HAP-1 (cell line): ENCODE measurements around the gene LILRB2.
"Not testable (repeated sequence)": the region's sequence is repeated elsewhere in the genome, so short reads cannot be mapped to it uniquely, and the experiment has no call there.

ENCODE experiments used
- DNase-seq, 2 experiments: peaks; one replicate each; pipeline ENCODE4 v3.0.0-alpha.2; 2016 to 2020; ENCODE audit warnings: low spot score in 2 of 2
- H3K27me3 ChIP-seq: fragments of 250-450 bp; sonication (Bioruptor Pico); 2 replicates; pipeline ENCODE4 v1.5.1; 2020; ENCODE audit warnings: low read depth, mild to moderate bottlenecking, moderate library complexity
- H3K36me3 ChIP-seq: fragments of 250-450 bp; sonication (Bioruptor Pico); replicated peaks from 2 replicates; pipeline ENCODE4 v1.5.1; 2020; ENCODE audit warnings: mild to moderate bottlenecking
- H3K4me1 ChIP-seq: fragments of 250-450 bp; sonication (Bioruptor Pico); 2 replicates; pipeline ENCODE4 v1.5.1; 2020; ENCODE audit warnings: mild to moderate bottlenecking
- H3K4me3 ChIP-seq: fragments of 250-450 bp; sonication (Bioruptor Pico); 2 replicates; pipeline ENCODE4 v1.5.1; 2020; ENCODE audit warnings: mild to moderate bottlenecking, moderate library complexity
- H3K9me3 ChIP-seq: fragments of 250-450 bp; sonication (Bioruptor Pico); 2 replicates; pipeline ENCODE4 v1.5.1; 2020; ENCODE audit warnings: mild to moderate bottlenecking, moderate library complexity
- in situ Hi-C: fragments of 300-500 bp; cut with MboI; formaldehyde crosslinking; loops from 3 replicates; pipeline ENCODE4 v1.14.3; 2020; ENCODE audit warnings: low sequenced_read_pairs, inconsistent platforms, mixed read lengths

The LILRB2 gene

DNA sequence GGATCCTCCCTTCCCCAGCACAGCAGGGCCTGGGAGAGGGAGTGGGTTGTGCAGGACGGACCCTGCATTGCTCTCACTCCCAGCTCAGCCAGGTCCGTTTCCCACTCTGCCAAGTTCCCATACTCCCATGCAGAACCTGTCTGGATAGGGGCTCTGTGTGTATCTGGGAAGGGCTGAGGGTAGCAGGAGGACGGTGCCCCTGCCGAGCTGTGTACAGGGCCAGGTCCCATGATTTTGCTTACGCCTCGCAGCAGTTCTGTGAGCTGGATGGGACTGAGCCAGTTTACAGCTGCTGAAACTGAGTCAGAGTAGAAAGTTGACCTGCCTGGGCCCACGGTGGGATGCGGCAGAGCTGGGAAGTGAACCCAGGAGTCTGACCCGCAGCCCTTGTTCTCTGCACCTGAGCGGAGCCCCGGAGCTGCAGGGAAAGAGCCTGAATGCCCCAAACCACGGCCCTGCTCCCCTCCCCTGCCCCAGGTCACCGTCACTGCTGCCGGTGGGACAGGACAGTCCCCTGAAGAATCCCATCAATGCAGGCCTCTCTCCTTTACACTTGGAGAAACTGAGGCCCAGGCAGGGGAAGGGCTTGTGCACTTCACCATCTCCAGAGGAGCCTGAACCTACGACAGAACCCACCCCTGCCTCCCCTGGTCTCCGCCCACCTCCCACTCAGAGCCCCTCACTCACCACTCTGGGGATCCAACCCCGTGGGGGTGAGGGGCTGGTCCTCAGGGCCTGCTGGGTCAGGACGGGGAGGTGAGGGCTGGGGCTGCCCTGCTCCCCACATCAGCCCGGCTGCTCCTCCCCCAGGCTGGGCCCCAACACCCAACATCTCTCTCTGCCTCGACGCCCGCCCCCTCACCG lies 27.3 kb downstream of the LILRB2 start:
- Histone ChIP-seq H3K27me3 (peaks cover 48% of the 10 kb centered on the region), H3K4me3 (no peak overlapping the region), H3K36me3 (no peaks in the 10 kb centered on the region), H3K9me3 (no peaks in the 10 kb centered on the region), H3K4me1 (no peaks in the 10 kb centered on the region)
- no peak for DNase-seq
- in situ Hi-C loops: no loop called here

GRCh38 chr19:54252845-54253244 lies 28.1 kb downstream of the LILRB2 start:
- H3K27me3 ChIP-seq: peaks cover 54% of the 10 kb centered on the region
- H3K36me3 ChIP-seq: no peaks in the 10 kb centered on the region
- no peak overlapping the region for H3K4me3 ChIP-seq
- DNase-seq: no peak
- H3K9me3 ChIP-seq: no peaks in the 10 kb centered on the region
- H3K4me1 ChIP-seq: no peaks in the 10 kb centered on the region
- in situ Hi-C loops: no loop called here

GRCh38 chr19:54252243-54252642 lies 28.7 kb downstream of the LILRB2 start:
- no peak for DNase-seq
- Histone ChIP-seq H3K27me3 (peaks cover 49% of the 10 kb centered on the region), H3K4me1 (no peaks in the 10 kb centered on the region), H3K9me3 (no peaks in the 10 kb centered on the region), H3K36me3 (no peaks in the 10 kb centered on the region), H3K4me3 (no peak overlapping the region)
- in situ Hi-C loops: no loop called here

DNA sequence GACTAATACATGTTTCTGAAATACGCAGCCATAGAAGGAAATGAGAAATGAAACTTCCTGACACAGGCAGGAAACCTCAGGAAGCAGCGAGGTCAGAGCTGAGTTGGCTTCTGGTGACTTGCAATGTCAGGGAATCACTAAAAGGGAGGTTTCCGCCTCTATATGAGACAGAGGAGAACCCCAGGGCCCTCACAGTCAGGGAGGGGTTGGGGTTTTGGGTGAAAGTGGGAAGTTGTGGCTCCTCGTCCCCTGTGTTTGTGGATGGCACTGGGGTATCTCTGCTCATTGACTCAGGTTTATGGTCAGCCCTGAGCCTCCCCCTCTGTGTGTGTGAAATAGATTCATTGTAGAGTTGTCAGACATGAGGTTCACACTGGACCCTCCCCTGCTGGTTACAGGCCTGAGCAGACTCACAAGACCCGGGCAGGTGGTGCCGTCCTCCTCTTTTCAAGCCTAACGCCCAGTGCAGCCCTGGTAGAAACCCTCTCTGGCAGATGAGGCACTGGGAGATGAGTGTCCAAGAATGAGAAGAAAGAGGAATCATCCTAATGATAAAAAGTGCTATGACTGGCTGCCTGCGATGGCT lies 32.8 kb downstream of the LILRB2 start:
- H3K27me3 ChIP-seq: peaks cover 35% of the 10 kb centered on the region
- no peaks in the 10 kb centered on the region for H3K4me1 ChIP-seq
- no peak overlapping the region for H3K4me3 ChIP-seq
- DNase-seq: no peak
- no peaks in the 10 kb centered on the region for H3K36me3 ChIP-seq
- in situ Hi-C loops: no loop called here
- H3K9me3 ChIP-seq: no peaks in the 10 kb centered on the region

DNA sequence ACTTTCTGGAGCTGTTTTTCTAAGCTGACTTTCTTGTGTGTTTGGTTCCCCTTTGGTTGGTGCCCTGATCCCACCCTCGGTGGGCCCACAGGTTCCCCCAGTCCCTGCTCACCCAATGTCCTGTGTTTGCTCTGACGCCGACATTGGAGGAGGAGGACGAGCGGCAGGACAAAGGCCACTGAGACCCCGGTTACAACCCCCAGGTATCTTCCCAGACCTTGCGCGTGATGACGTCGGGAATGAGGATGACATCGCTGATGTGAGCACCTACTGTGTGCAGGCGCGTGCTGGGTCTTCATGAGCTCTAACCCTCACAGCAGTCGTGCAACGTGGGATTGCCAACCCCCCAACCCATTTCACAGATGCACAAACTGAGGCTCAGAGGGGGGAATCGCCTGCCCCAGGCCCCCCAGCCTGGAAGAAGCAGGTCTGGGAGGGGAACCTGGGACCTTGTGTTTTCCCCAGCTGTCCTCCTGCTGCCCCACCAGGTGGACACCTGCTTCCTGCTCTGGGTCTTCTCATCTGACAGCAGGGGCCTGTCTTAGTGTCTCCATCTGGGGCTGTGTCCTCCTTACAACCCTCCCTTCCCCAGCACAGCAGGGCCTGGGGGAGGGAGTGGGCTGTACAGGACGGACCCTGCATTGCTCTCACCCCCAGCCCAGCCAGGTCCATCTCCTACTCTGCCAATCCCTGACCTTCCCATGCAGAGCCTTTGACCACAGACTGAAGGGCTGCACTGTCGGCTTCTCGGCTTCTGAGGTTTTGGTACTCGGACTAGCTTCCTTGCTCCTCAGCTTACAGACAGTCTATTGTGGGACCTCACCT lies 33.6 kb downstream of the LILRB2 start:
- in situ Hi-C loops: no loop called here
- Histone ChIP-seq H3K27me3 (peaks cover 28% of the 10 kb centered on the region), H3K36me3 (no peaks in the 10 kb centered on the region), H3K4me1 (no peaks in the 10 kb centered on the region), H3K9me3 (no peaks in the 10 kb centered on the region), H3K4me3 (no peak overlapping the region)
- DNase-seq: no peak

DNA sequence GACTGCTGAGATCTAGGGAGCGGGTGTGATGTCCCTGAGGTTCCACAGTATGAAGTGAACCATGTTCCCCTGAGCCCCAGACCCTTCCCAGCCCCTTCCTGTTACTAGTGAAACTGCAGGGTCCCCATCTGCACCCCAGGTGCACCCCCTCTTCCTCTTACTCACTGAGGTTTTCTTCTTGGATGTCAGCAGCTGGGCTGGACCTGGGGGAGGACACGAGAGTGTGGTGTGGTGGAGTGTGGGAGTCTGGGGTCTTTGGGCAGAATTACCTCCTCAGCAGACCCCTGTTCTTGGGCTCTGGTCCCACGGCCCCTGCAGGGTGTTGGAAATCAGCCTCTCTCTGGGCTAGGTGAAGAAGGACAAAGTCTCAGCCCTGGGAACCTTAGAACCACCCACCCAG lies 35.0 kb downstream of the LILRB2 start:
- Histone ChIP-seq H3K4me1 (no peaks in the 10 kb centered on the region), H3K9me3 (no peaks in the 10 kb centered on the region), H3K4me3 (no peak overlapping the region), H3K27me3 (peaks cover 25% of the 10 kb centered on the region), H3K36me3 (no peaks in the 10 kb centered on the region)
- in situ Hi-C loops: no loop called here
- DNase-seq: no peak

DNA sequence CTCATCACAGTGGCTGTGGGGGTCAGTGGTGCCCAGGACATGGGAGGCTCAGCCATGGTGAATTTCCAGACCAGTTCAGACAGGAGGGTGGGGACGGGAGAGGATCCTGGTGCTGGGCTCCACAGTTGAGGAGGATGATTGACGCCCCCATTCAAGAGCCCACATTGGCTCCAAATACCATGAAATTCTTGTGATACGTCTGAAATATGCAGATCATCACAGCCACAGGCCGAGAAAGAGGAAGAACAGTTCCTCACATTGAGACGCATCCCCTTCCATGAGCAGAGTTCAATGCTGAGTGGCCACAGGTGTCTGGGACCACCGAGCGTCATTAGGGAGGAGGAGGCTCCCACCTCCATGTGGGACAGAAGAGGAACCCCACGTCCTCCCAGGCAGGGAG lies 37.1 kb downstream of the LILRB2 start:
- H3K27me3 ChIP-seq, H3K4me1 ChIP-seq, DNase-seq, H3K36me3 ChIP-seq, H3K9me3 ChIP-seq, H3K4me3 ChIP-seq, in situ Hi-C loops: not testable (repeated sequence)

DNA sequence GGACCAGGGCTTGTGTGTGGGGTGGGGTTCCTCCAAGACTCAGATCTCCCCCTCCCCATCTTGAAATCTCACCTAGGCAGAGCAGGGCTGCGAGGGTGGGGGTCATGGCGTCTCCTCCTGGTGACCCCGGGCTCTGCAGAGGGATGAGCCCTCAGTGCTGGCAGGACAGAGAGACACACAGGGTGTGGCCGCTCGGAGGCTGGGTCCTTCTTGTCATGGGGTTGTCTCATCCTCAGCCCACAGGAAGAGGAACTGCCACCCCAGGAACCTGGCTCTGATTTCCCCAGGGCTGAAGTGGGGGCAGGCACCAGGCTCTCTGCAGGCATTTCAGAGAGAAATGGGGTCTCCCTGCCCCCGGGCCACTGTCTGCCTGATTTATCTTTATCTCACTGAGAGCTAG lies 38.3 kb downstream of the LILRB2 start, which contains the start of gene LILRA6:
Gene LILRA6 (minus strand): TSS at position 145 of the 400 bp plus-strand sequence.
- H3K4me3 ChIP-seq, H3K27me3 ChIP-seq, in situ Hi-C loops, H3K36me3 ChIP-seq, DNase-seq, H3K9me3 ChIP-seq, H3K4me1 ChIP-seq: not testable (repeated sequence)

- H3K36me3 ChIP-seq, H3K4me1 ChIP-seq, in situ Hi-C loops, H3K4me3 ChIP-seq, DNase-seq, H3K9me3 ChIP-seq, H3K27me3 ChIP-seq: not testable (repeated sequence)
Measured at GRCh38 chr19:54242234-54242633, 38.7 kb downstream of the LILRB2 start.

- H3K9me3 ChIP-seq, in situ Hi-C loops, H3K36me3 ChIP-seq, DNase-seq, H3K27me3 ChIP-seq, H3K4me1 ChIP-seq, H3K4me3 ChIP-seq: not testable (repeated sequence)
Measured at GRCh38 chr19:54240372-54241336, 40.3 kb downstream of the LILRB2 start.

- H3K36me3 ChIP-seq, H3K9me3 ChIP-seq, in situ Hi-C loops, H3K27me3 ChIP-seq, DNase-seq, H3K4me1 ChIP-seq, H3K4me3 ChIP-seq: not testable (repeated sequence)
Measured at GRCh38 chr19:54239491-54240371, 41.2 kb downstream of the LILRB2 start.

DNA sequence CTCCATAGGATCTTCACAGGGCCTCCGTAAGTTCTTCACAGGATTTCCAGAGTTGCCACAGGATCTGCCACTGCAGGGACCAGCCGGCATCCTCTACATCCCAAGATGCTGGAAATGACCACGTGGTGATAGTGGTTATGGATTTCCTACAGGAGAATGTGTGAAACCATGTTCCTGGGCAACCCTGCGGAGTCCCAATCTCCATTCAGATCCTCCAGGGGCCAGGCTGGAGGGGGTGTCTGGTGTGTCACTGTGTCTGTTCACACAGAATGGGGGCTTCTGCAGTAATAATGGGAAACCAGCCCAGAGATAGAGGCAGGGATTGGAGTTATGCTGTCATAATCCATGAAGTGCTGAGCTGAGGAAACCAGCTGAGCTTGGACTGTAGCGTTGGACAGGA lies 47.0 kb downstream of the LILRB2 start:
- Histone ChIP-seq H3K4me3 (no peak overlapping the region), H3K9me3 (no peaks in the 10 kb centered on the region; the same call in 1 of the 2 replicates), H3K4me1 (no peaks in the 10 kb centered on the region), H3K27me3 (no peaks in the 10 kb centered on the region), H3K36me3 (no peaks in the 10 kb centered on the region)
- DNase-seq: no peak
- in situ Hi-C loops: no loop called here
